Mesothelial cell of epicardium (in vitro differentiated cells): ENCODE results near the gene CD40LG. TPM values are rescaled to one million over a fixed set of nuclear protein-coding genes. Genes with fewer than 3 reads are reported as not detected.

Source experiments
- DNase-seq, 2 experiments: peaks; one replicate each; pipeline ENCODE4 v3.0.0; 2021; ENCODE audit warnings: low spot score in 2 of 2; ENCODE audit not compliant: unreplicated experiment in 2 of 2
- H3K27ac Mint-ChIP-seq: 2 replicates; pipeline ENCODE4 v1.8.0; 2021; ENCODE audit warnings: mixed read lengths
- H3K27me3 Mint-ChIP-seq: 2 replicates; pipeline ENCODE4 v1.8.0; 2021; ENCODE audit warnings: low read depth, mixed read lengths
- H3K36me3 Mint-ChIP-seq: 2 replicates; pipeline ENCODE4 v1.8.0; 2021; ENCODE audit warnings: mixed read lengths
- H3K4me1 Mint-ChIP-seq: 2 replicates; pipeline ENCODE4 v1.8.0; 2021; ENCODE audit warnings: mixed read lengths
- H3K4me3 Mint-ChIP-seq: 2 replicates; pipeline ENCODE4 v1.8.0; 2021; ENCODE audit warnings: mild to moderate bottlenecking, moderate library complexity, mixed read lengths
- H3K9me3 Mint-ChIP-seq: 2 replicates; pipeline ENCODE4 v1.8.0; 2021; ENCODE audit warnings: mixed read lengths
- total RNA-seq: library from RNA; stranded (reverse); gene quantifications from 3 replicates; pipeline ENCODE4 v1.2.1, GENCODE V29; 2021
- TF ChIP-seq, protein P1 (sequence below): fragments of 200-600 bp; sonication (generic); IDR thresholded peaks from one replicate; pipeline ENCODE4 v1.5.0; 2021; ENCODE audit warnings: antibody characterized with exemption; ENCODE audit not compliant: unreplicated experiment

The CD40LG gene
- not detected in 3 replicates for total RNA-seq

GRCh38 chrX:136647677-136648360 lies at the start of gene CD40LG:
CD40LG (plus strand) TSS chrX:136648158; CDS start chrX:136648249, 91 bp downstream.
- peaks cover 2% of the 10 kb centered on the region for H3K27me3 Mint-ChIP-seq
- H3K27ac Mint-ChIP-seq, result no peak within 1 kb of the TSS
- no peak for DNase-seq

GRCh38 chrX:136598631-136599030 lies 49.3 kb upstream of the CD40LG start:
- H3K27ac Mint-ChIP-seq, result no peak overlapping the region
- no peaks in the 10 kb centered on the region for H3K27me3 Mint-ChIP-seq
- no peak overlapping the region for H3K4me3 Mint-ChIP-seq
- no peaks in the 10 kb centered on the region for H3K36me3 Mint-ChIP-seq
- DNase-seq, result no peak
- peaks cover 23% of the 10 kb centered on the region for H3K9me3 Mint-ChIP-seq
- H3K4me1 Mint-ChIP-seq, result no peaks in the 10 kb centered on the region
- TF ChIP-seq, protein P1, sequence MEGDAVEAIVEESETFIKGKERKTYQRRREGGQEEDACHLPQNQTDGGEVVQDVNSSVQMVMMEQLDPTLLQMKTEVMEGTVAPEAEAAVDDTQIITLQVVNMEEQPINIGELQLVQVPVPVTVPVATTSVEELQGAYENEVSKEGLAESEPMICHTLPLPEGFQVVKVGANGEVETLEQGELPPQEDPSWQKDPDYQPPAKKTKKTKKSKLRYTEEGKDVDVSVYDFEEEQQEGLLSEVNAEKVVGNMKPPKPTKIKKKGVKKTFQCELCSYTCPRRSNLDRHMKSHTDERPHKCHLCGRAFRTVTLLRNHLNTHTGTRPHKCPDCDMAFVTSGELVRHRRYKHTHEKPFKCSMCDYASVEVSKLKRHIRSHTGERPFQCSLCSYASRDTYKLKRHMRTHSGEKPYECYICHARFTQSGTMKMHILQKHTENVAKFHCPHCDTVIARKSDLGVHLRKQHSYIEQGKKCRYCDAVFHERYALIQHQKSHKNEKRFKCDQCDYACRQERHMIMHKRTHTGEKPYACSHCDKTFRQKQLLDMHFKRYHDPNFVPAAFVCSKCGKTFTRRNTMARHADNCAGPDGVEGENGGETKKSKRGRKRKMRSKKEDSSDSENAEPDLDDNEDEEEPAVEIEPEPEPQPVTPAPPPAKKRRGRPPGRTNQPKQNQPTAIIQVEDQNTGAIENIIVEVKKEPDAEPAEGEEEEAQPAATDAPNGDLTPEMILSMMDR, result no peak

More at GRCh38 chrX:136647677-136648360, at the start of gene CD40LG:
- Mint-ChIP-seq H3K36me3 (no peaks in the 10 kb centered on the region), H3K4me1 (no peaks in the 10 kb centered on the region), H3K4me3 (no peak within 1 kb of the TSS), H3K9me3 (peaks cover 45% of the 10 kb centered on the region)
- TF ChIP-seq, protein P1, result no peak

- Mint-ChIP-seq H3K4me3 (no peak overlapping the region), H3K9me3 (peaks cover 14% of the 10 kb centered on the region), H3K27me3 (no peaks in the 10 kb centered on the region), H3K36me3 (no peaks in the 10 kb centered on the region), H3K4me1 (no peaks in the 10 kb centered on the region), H3K27ac (no peak overlapping the region)
- TF ChIP-seq, protein P1, result no peak
- no peak for DNase-seq
Observed at GRCh38 chrX:136600059-136600458, 47.9 kb upstream of the CD40LG start.

- DNase-seq, result no peak
- Mint-ChIP-seq H3K36me3 (no peaks in the 10 kb centered on the region), H3K27ac (no peak overlapping the region), H3K9me3 (peaks cover 27% of the 10 kb centered on the region), H3K4me3 (no peak overlapping the region), H3K4me1 (no peaks in the 10 kb centered on the region), H3K27me3 (no peaks in the 10 kb centered on the region)
- TF ChIP-seq, protein P1, result no peak
Observed at GRCh38 chrX:136607236-136607635, 40.7 kb upstream of the CD40LG start.

GRCh38 chrX:136608295-136608933 lies 39.5 kb upstream of the CD40LG start:
- Mint-ChIP-seq H3K4me1 (no peaks in the 10 kb centered on the region), H3K9me3 (peaks cover 23% of the 10 kb centered on the region), H3K27ac (no peak overlapping the region), H3K27me3 (no peaks in the 10 kb centered on the region), H3K36me3 (no peaks in the 10 kb centered on the region), H3K4me3 (no peak overlapping the region)
- TF ChIP-seq, protein P1, result no peak
- no peak for DNase-seq
